ENCODE results near the gene DCHS2. TPM values are rescaled to one million over a fixed set of nuclear protein-coding genes. Genes with fewer than 3 reads are reported as not detected.

DCHS2 gene
- total and polyA plus RNA-seq, 5 experiments from 2014 or later: not detected

GRCh38 chr4:154507156-154507555 is 15.6 kb upstream of the DCHS2 start:
- DNase-seq (no peak), ATAC-seq (no peak)
- Mint-ChIP-seq H3K4me3 (no peak overlapping the region), H3K4me1 (no peaks in the 10 kb centered on the region), H3K9me3 (no peaks in the 10 kb centered on the region), H3K27me3 (peaks cover 12 to 60% (median 30%) of the 10 kb centered on the region in 5 donors), H3K27ac (no peak overlapping the region), H3K36me3 (no peaks in the 10 kb centered on the region)
- POLR2A ChIA-PET: no interaction called here

DNA sequence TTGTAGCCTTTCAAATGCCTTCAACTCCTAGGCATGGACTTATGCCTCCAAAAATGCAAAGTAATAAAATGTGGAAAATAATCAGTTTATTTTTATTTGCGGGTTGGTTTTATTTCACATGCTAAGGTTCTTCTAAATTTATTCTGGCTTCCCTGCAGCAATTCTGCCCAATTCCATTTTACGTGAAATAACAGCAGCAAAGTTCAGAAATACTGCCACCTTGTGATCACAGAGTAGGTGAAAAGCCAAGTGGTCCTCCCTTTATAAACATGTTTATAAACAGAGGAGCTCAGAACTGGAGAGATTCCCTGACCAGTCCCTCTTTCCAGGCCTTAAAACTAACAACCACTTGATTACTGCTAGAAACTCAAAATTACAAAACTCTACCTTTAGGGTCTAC is 14.7 kb upstream of the DCHS2 start:
- POLR2A ChIA-PET: no interaction called here
- Mint-ChIP-seq H3K27me3 (peaks cover 13 to 56% (median 28%) of the 10 kb centered on the region in 5 donors), H3K27ac (no peak overlapping the region), H3K4me3 (no peak overlapping the region), H3K36me3 (no peaks in the 10 kb centered on the region), H3K9me3 (no peaks in the 10 kb centered on the region), H3K4me1 (no peaks in the 10 kb centered on the region)
- no peak for DNase-seq
- ATAC-seq: no peak

DNA sequence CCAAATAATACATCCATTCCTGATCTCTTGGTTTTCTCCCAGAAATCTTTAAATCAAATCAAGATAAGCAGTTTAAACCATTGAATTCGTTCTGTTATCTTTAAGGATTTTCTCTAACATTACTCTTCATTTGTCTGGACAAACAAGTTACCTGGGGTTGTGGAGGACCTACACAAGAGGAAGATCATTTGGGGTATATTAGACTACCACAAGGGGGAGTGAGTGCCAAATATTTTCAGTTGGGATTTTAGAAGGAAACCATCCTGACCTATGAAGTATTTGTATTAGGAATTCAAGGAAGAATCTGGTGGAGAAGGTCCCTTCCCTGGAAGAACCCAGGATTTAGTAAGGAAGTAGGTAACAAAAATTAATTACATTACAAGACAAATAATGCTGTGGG is 12.0 kb upstream of the DCHS2 start:
- H3K36me3 Mint-ChIP-seq: no peaks in the 10 kb centered on the region
- no peaks in the 10 kb centered on the region for H3K4me1 Mint-ChIP-seq
- H3K27me3 Mint-ChIP-seq: peaks cover 23 to 65% (median 32%) of the 10 kb centered on the region in 5 donors
- ATAC-seq: no peak
- no peaks in the 10 kb centered on the region for H3K9me3 Mint-ChIP-seq
- DNase-seq: no peak
- POLR2A ChIA-PET: no interaction called here
- no peak overlapping the region for H3K27ac Mint-ChIP-seq
- no peak overlapping the region for H3K4me3 Mint-ChIP-seq

GRCh38 chr4:154502111-154502510 is 10.5 kb upstream of the DCHS2 start:
- POLR2A ChIA-PET: no interaction called here
- H3K36me3 Mint-ChIP-seq: no peaks in the 10 kb centered on the region
- H3K27me3 Mint-ChIP-seq: peaks cover 19 to 65% (median 36%) of the 10 kb centered on the region in 5 donors
- H3K4me3 Mint-ChIP-seq: no peak overlapping the region
- no peaks in the 10 kb centered on the region for H3K9me3 Mint-ChIP-seq
- DNase-seq (no peak), ATAC-seq (no peak)
- peak overlapping the region in 1 of 10 donors; percentile 74 for H3K27ac Mint-ChIP-seq
- H3K4me1 Mint-ChIP-seq: no peaks in the 10 kb centered on the region

DNA sequence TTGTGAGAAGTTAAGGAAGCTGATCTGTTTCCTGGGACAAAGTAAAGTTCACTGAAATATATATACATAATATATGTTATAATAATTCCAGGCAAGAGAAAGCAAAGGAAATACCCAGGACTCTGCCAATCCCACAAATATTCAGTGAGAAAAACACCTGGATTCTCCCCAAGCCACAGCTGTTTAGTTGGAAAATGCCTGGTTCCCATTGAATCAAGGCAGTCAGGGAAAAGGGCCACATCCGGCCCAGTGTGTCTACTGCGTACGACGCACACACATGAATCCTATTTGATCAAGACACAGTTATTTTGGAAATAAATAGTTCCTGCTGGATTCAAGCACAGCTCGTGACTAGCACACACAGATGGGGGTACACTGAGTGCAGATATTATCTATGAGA is 6.3 kb upstream of the DCHS2 start:
- Mint-ChIP-seq H3K27me3 (peaks cover 18 to 60% (median 42%) of the 10 kb centered on the region in 5 donors), H3K4me1 (no peaks in the 10 kb centered on the region), H3K4me3 (no peak overlapping the region), H3K9me3 (peaks cover 0 to 2% (median 0%) of the 10 kb centered on the region in 9 donors), H3K36me3 (peaks cover 0 to 2% (median 0%) of the 10 kb centered on the region in 3 donors), H3K27ac (no peak overlapping the region)
- no peak for DNase-seq
- ATAC-seq: no peak
- POLR2A ChIA-PET: no interaction called here

GRCh38 chr4:154495867-154496266 is 4.3 kb upstream of the DCHS2 start:
- Mint-ChIP-seq H3K4me1 (peaks cover 2 to 15% (median 13%) of the 10 kb centered on the region in 4 donors), H3K27ac (no peak overlapping the region), H3K27me3 (peaks cover 28 to 80% (median 55%) of the 10 kb centered on the region in 5 donors), H3K36me3 (peaks cover 0 to 4% (median 2%) of the 10 kb centered on the region in 3 donors), H3K4me3 (no peak overlapping the region), H3K9me3 (peaks cover 0 to 2% (median 0%) of the 10 kb centered on the region in 9 donors)
- POLR2A ChIA-PET: no interaction called here
- no peak for DNase-seq
- no peak for ATAC-seq

DNA sequence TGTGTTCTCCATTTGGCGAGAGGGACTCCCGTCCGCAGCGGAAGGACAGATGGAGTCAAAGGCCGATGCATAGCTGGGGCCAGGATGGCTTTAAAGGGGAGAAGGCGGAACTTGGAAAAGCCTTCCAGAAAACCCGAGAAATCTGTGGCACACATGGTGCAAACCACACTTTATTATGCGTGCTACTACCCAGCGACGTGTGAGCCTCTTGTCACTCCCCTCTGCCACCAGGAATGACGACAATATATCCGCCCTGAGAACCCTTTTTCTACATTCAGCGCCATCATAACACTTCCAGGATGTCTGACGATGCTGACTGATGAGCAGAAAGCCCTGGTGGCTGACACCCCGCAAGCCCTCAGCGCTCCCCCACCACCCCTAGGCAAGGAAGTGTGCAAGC is 689 bp upstream of the DCHS2 start:
- Mint-ChIP-seq H3K4me1 (peaks cover 5 to 20% (median 19%) of the 10 kb centered on the region in 4 donors), H3K27me3 (peaks cover 41 to 88% (median 56%) of the 10 kb centered on the region in 5 donors), H3K36me3 (peaks cover 2 to 7% (median 2%) of the 10 kb centered on the region in 3 donors), H3K4me3 (peak overlapping the region; percentile 12 to 83 (median 64)), H3K9me3 (peaks cover 0 to 6% (median 0%) of the 10 kb centered on the region in 9 donors), H3K27ac (no peak overlapping the region)
- POLR2A ChIA-PET: no interaction called here
- DNase-seq: no peak
- peak in 1 of 2 donors; percentile 61 for ATAC-seq

- H3K27me3 Mint-ChIP-seq: peaks cover 41 to 80% (median 50%) of the 10 kb centered on the region in 5 donors
- H3K4me1 Mint-ChIP-seq: peaks cover 5 to 20% (median 19%) of the 10 kb centered on the region in 4 donors
- H3K4me3 Mint-ChIP-seq: peak overlapping the region; percentile 59 to 83 (median 78)
- no peak overlapping the region for H3K27ac Mint-ChIP-seq
- H3K9me3 Mint-ChIP-seq: peaks cover 0 to 6% (median 0%) of the 10 kb centered on the region in 9 donors
- peaks cover 2 to 7% (median 2%) of the 10 kb centered on the region in 3 donors for H3K36me3 Mint-ChIP-seq
- peak; percentile 26 to 42 for ATAC-seq
- POLR2A ChIA-PET: no interaction called here
- peak in 1 of 10 donors; percentile 21 for DNase-seq
Observed at GRCh38 chr4:154490583-154491340, 837 bp downstream of the DCHS2 start.

- DNase-seq (no peak), ATAC-seq (no peak)
- H3K36me3 Mint-ChIP-seq: peaks cover 2 to 7% (median 2%) of the 10 kb centered on the region in 3 donors
- POLR2A ChIA-PET: no interaction called here
- peaks cover 40 to 75% (median 47%) of the 10 kb centered on the region in 5 donors for H3K27me3 Mint-ChIP-seq
- H3K9me3 Mint-ChIP-seq: peaks cover 0 to 6% (median 0%) of the 10 kb centered on the region in 9 donors
- peak overlapping the region in 8 of 10 donors; percentile 59 to 83 (median 68) for H3K4me3 Mint-ChIP-seq
- H3K4me1 Mint-ChIP-seq: peaks cover 5 to 20% (median 19%) of the 10 kb centered on the region in 4 donors
- H3K27ac Mint-ChIP-seq: no peak overlapping the region
Observed at GRCh38 chr4:154490234-154490582, 1.4 kb downstream of the DCHS2 start.

DNA sequence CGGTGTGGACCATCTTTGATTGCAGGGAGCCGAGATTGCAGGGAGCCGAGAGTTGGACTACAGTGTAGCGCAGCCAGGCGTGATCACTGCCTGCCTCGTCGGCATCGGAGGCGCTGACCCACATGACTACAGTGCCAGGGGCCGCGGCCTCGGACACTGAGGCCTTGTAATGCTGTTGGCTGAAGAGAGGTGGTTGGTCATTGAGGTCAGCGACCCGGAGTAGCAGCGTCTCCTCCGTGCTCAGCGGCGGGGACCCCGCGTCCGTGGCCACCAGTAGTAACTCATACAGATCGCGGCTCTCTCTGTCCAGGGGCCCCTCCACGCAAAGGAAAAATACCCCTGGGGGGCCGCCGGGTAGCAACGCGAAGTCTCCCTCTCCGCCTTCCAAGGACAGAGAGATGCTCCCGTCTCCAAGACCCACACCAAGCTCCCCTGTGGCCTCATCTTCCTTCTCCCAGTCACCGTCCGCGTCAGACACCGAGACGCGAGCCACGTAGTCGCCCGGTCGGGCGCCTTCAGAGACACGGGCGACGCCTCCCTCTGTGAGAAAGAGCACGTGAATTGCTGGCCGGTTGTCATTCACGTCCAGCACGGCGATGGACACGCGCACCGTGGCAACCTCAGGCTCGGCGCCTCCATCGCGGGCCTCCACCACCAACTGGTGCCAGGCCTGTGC is 1.9 kb downstream of the DCHS2 start:
- H3K4me1 Mint-ChIP-seq: peaks cover 5 to 20% (median 19%) of the 10 kb centered on the region in 4 donors
- H3K4me3 Mint-ChIP-seq: peak overlapping the region in 4 of 10 donors; percentile 4 to 83 (median 14)
- no peak for ATAC-seq
- DNase-seq: no peak
- H3K27me3 Mint-ChIP-seq: peaks cover 40 to 70% (median 45%) of the 10 kb centered on the region in 5 donors
- peaks cover 0 to 6% (median 0%) of the 10 kb centered on the region in 9 donors for H3K9me3 Mint-ChIP-seq
- peaks cover 2 to 7% (median 2%) of the 10 kb centered on the region in 3 donors for H3K36me3 Mint-ChIP-seq
- POLR2A ChIA-PET: no interaction called here
- H3K27ac Mint-ChIP-seq: no peak overlapping the region

GRCh38 chr4:154487145-154487544 is 4.5 kb downstream of the DCHS2 start:
- ATAC-seq: no peak
- Mint-ChIP-seq H3K27ac (no peak overlapping the region), H3K9me3 (peaks cover 0 to 6% (median 0%) of the 10 kb centered on the region in 9 donors), H3K36me3 (peaks cover 0 to 7% (median 2%) of the 10 kb centered on the region in 3 donors), H3K4me3 (no peak overlapping the region), H3K27me3 (peaks cover 22 to 45% (median 23%) of the 10 kb centered on the region in 5 donors), H3K4me1 (peaks cover 5 to 16% (median 14%) of the 10 kb centered on the region in 4 donors)
- POLR2A ChIA-PET: no interaction called here
- DNase-seq: no peak

DNA sequence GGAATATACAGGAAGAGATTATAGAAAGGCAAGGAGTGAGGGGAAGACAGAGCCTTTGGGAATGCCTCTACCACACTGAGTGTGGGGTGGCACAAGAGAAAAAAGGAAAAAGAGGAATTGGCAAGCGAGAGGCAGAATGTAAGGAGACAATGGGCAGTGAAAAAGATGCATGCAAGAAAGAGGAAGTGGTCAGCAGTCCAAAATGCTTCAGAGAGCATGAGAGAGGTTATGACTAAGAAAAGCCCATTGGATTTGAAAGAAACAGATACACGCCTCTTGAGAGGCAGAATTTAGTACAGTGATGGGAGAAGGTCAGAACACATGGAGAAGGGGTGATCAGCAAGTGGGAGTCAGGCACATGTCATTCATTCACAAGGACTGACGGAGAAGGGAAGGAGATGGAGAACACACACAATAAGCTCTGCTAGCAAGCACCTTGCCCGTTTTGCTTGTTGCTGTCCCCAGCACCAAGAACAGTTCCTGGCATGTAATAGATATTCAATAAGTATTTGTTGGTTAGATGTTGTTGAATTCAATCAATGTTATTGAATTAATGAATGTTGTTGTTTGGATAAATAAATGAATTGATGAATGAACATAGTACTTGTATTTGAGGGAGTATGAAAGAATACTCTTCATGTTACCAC is 6.3 kb downstream of the DCHS2 start:
- peaks cover 0 to 6% (median 0%) of the 10 kb centered on the region in 9 donors for H3K9me3 Mint-ChIP-seq
- H3K4me1 Mint-ChIP-seq: peaks cover 0 to 3% (median under 1%) of the 10 kb centered on the region in 4 donors
- no peak overlapping the region for H3K27ac Mint-ChIP-seq
- H3K4me3 Mint-ChIP-seq: no peak overlapping the region
- POLR2A ChIA-PET: no interaction called here
- H3K27me3 Mint-ChIP-seq: peaks cover 16 to 28% (median 17%) of the 10 kb centered on the region in 5 donors
- H3K36me3 Mint-ChIP-seq: peaks cover 0 to 4% (median 0%) of the 10 kb centered on the region in 3 donors
- ATAC-seq (no peak), DNase-seq (no peak)

DNA sequence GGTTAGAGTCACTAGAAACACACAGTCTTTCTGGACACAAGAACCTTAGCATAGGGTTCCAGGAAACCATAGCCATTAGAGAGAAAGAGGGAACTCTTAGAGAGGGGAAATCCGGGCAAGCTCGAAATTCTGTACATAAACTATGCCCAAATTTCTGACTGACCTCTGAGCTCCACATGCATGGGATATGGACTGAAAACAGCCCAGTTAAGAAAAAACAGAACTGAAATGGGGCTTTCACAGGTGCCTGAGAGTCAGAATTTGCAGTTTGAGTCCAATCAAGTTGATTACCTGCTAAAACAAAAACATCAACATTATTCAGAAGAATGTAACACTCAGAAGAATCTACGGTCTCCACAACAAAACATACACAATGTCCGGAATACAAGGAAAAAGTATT is 13.1 kb downstream of the DCHS2 start:
- POLR2A ChIA-PET: no interaction called here
- H3K9me3 Mint-ChIP-seq: no peaks in the 10 kb centered on the region
- no peak for ATAC-seq

More for the DNA sequence above, 13.1 kb downstream of the DCHS2 start:
- Mint-ChIP-seq H3K27me3 (peaks cover 2 to 22% (median 10%) of the 10 kb centered on the region in 5 donors), H3K27ac (no peak overlapping the region), H3K36me3 (no peaks in the 10 kb centered on the region), H3K4me1 (no peaks in the 10 kb centered on the region), H3K4me3 (no peak overlapping the region)
- DNase-seq: no peak
